K562 (cell line): ENCODE measurements around the gene HES6. TPM values are rescaled to one million over a fixed set of nuclear protein-coding genes. Genes with fewer than 3 reads are reported as not detected.
A peak's percentile ranks its signal among the peaks of the same experiment; 100 is the strongest.

Experiments used
- BRF2 ChIP-seq: IDR thresholded peaks from 3 replicates; pipeline ENCODE4 v1.6.1; 2011; ENCODE audit warnings: borderline replicate concordance, mild to moderate bottlenecking; ENCODE audit not compliant: insufficient read length, insufficient read depth
- MEIS2 ChIP-seq: fragments of 450-650 bp; IDR thresholded peaks from 2 replicates; pipeline ENCODE4 v1.6.1; 2014; ENCODE audit warnings: mild to moderate bottlenecking; ENCODE audit not compliant: partially characterized antibody
- MNT ChIP-seq, 2 experiments: fragments of 450-650 bp; conservative IDR thresholded peaks; 2 replicates each; pipeline ENCODE4 v1.6.1; 2017; ENCODE audit warnings: mild to moderate bottlenecking in 2 of 2, moderate library complexity in 2 of 2
- MTA2 ChIP-seq: fragments of 450-650 bp; IDR thresholded peaks from 2 replicates; pipeline ENCODE4 v1.6.1; 2016; ENCODE audit warnings: low read depth
- NCOA1 ChIP-seq: fragments of 450-650 bp; IDR thresholded peaks from 2 replicates; pipeline ENCODE4 v1.6.1; 2016; ENCODE audit warnings: low read depth
- NFXL1 ChIP-seq: fragments of 450-650 bp; formaldehyde crosslinking; IDR thresholded peaks from 2 replicates; pipeline ENCODE4 v1.4.0; 2021; ENCODE audit warnings: mild to moderate bottlenecking
- POLR3G ChIP-seq: IDR thresholded peaks from 2 replicates; pipeline ENCODE4 v1.6.1; 2011; ENCODE audit not compliant: insufficient read length, insufficient replicate concordance; ENCODE audit errors: extremely low read depth
- PYGO2 ChIP-seq: fragments of 450-650 bp; IDR thresholded peaks from 2 replicates; pipeline ENCODE4 v1.6.1; 2016; ENCODE audit warnings: mild to moderate bottlenecking, missing genetic modification characterization, moderate library complexity, missing compliant biosample characterization
- REST ChIP-seq, 2 experiments: fragments of 450-650 bp; formaldehyde crosslinking in 1 of 2; IDR thresholded peaks; 2 replicates each; pipeline versions ENCODE4 v1.4.0 to v1.6.1; 2014 to 2020; ENCODE audit warnings: mild to moderate bottlenecking in 2 of 2, borderline replicate concordance in 1 of 2, low read depth in 1 of 2
- TCFL5 ChIP-seq: fragments of 250-450 bp; sonication (Bioruptor Pico); conservative IDR thresholded peaks from 2 replicates; pipeline ENCODE4 v1.6.1; 2021; ENCODE audit warnings: mild to moderate bottlenecking, moderate library complexity, matching md5 sums
- TFAP4 ChIP-seq: sonication (generic); formaldehyde crosslinking; IDR thresholded peaks from 2 replicates; pipeline ENCODE4 v1.8.0; 2022; ENCODE audit warnings: missing genetic modification reagents, mild to moderate bottlenecking, moderate library complexity, borderline replicate concordance
- ZBTB17 ChIP-seq: fragments of 450-650 bp; formaldehyde crosslinking; IDR thresholded peaks from 2 replicates; pipeline ENCODE4 v1.4.0; 2020; ENCODE audit warnings: mild to moderate bottlenecking
- ZNF551 ChIP-seq: fragments of 250-450 bp; sonication (Bioruptor Pico); IDR thresholded peaks from 2 replicates; pipeline ENCODE4 v1.5.0; 2021; ENCODE audit warnings: mild to moderate bottlenecking, moderate library complexity
- polyA plus RNA-seq, 8 experiments: library from polyadenylated mRNA; depleted of rRNA in 4 of 8; stranded (reverse) in 5 of 8; unstranded in 3 of 8; fragments of >200 nt; fragmentation: Nextera tagmentation in 2 of 8; fragmentation: Illumina TruSeq in 1 of 8; extraction: Ambion mirVana in 2 of 8; extraction: Trizol in 1 of 8; gene quantifications; 2 replicates each; pipeline versions ENCODE4 v1.2.1 to v1.2.3, GENCODE V29; 2011 to 2014; ENCODE audit warnings: inconsistent platforms in 1 of 8, missing spikeins in 1 of 8
- total RNA-seq, 7 experiments: library from RNA; depleted of rRNA in 6 of 7; stranded (reverse); fragments of >200 nt in 6 of 7; fragmentation: Illumina TruSeq in 2 of 7; extraction: Trizol in 2 of 7; gene quantifications; 2 replicates each; pipeline versions ENCODE4 v1.2.1 to v1.2.3, GENCODE V29; 2011 to 2021; ENCODE audit warnings: low replicate concordance in 1 of 7

Gene HES6
- total and polyA plus RNA-seq, 9 of the 15 experiments (the other 6 are each of a cell fraction or from before 2014, with no cell fraction given): 6.2 to 133 (median 29.2) TPM

GRCh38 chr2:238238766-238239542, 884 bp downstream of the HES6 start (continued):
- TF ChIP-seq REST (IDR thresholded peaks at IDR 0.05; ENCODE audit: borderline replicate concordance) (peak; percentile 69), REST (CRISPR knock-in tag; IDR thresholded peaks at IDR 0.05; ENCODE audit: low read depth) (no peak), NCOA1 (no peak), ZBTB17 (CRISPR knock-in tag) (no peak), MNT (conservative IDR thresholded peaks at IDR 0.05) (peak; percentile 73 to 81), PYGO2 (tag) (no peak), MEIS2 (no peak), POLR3G (no peak), ZNF551 (no peak), BRF2 (no peak), MTA2 (no peak), TCFL5 (CRISPR knock-in tag) (no peak), TFAP4 (CRISPR knock-in tag) (peak; percentile 86), NFXL1 (CRISPR knock-in tag) (no peak)
